HEK293T (cell line): Measurements from ENCODE around the gene RGN.

Experiments
- CTCF ChIA-PET: fragments of 350-600 bp; formaldehyde crosslinking; extraction: SDS; loops from one replicate; lab custom pipeline; 2021; ENCODE audit warnings: antibody characterized with exemption, inconsistent platforms; lab: Yijun Ruan, JAX
- POLR2A ChIA-PET: fragments of 350-600 bp; formaldehyde crosslinking; extraction: SDS; loops from one replicate; lab custom pipeline; 2020; ENCODE audit warnings: antibody characterized with exemption, inconsistent platforms; lab: Yijun Ruan, JAX
- DNase-seq: peaks from one replicate; pipeline ENCODE4 v3.0.0; 2012; ENCODE audit warnings: mixed read lengths; ENCODE audit errors: extremely low spot score
- ARNT ChIP-seq: fragments of 450-650 bp; IDR thresholded peaks from 2 replicates; pipeline ENCODE4 v1.6.1; 2017; ENCODE audit warnings: mild to moderate bottlenecking
- BHLHE40 ChIP-seq: fragments of 450-650 bp; IDR thresholded peaks from 2 replicates; pipeline ENCODE4 v1.6.1; 2016; ENCODE audit warnings: mild to moderate bottlenecking, moderate library complexity, borderline replicate concordance
- CTBP1 ChIP-seq: fragments of 450-650 bp; IDR thresholded peaks from 2 replicates; pipeline ENCODE4 v1.6.1; 2016; ENCODE audit warnings: borderline replicate concordance
- ELF4 ChIP-seq: fragments of 450-650 bp; IDR thresholded peaks from 2 replicates; pipeline ENCODE4 v1.6.1; 2017; ENCODE audit warnings: antibody characterized with exemption
- FOXA1 ChIP-seq: fragments of 450-650 bp; IDR thresholded peaks from 2 replicates; pipeline ENCODE4 v1.6.1; 2016; ENCODE audit warnings: mild to moderate bottlenecking
- FOXK2 ChIP-seq: fragments of 450-650 bp; IDR thresholded peaks from 2 replicates; pipeline ENCODE4 v1.6.1; 2016; ENCODE audit warnings: mild to moderate bottlenecking
- FOXM1 ChIP-seq: fragments of 450-650 bp; IDR thresholded peaks from 2 replicates; pipeline ENCODE4 v1.6.1; 2017; ENCODE audit warnings: mild to moderate bottlenecking, borderline replicate concordance
- HDGF ChIP-seq: fragments of 450-650 bp; IDR thresholded peaks from 2 replicates; pipeline ENCODE4 v1.6.1; 2017; ENCODE audit warnings: antibody characterized with exemption, borderline replicate concordance
- L3MBTL2 ChIP-seq: fragments of 450-650 bp; conservative IDR thresholded peaks from 2 replicates; pipeline ENCODE4 v1.6.1; 2016; ENCODE audit warnings: mild to moderate bottlenecking
- LEF1 ChIP-seq: fragments of 450-650 bp; IDR thresholded peaks from 2 replicates; pipeline ENCODE4 v1.6.1; 2017; ENCODE audit warnings: mild to moderate bottlenecking, borderline replicate concordance
- NFRKB ChIP-seq: fragments of 450-650 bp; IDR thresholded peaks from 2 replicates; pipeline ENCODE4 v1.6.1; 2016; ENCODE audit warnings: mild to moderate bottlenecking, moderate library complexity
- PKNOX1 ChIP-seq: fragments of 450-650 bp; IDR thresholded peaks from 2 replicates; pipeline ENCODE4 v1.6.1; 2016
- SP1 ChIP-seq: fragments of 450-650 bp; IDR thresholded peaks from 2 replicates; pipeline ENCODE4 v1.6.1; 2017
- SUZ12 ChIP-seq: fragments of 450-650 bp; IDR thresholded peaks from 2 replicates; pipeline ENCODE4 v1.6.1; 2016; ENCODE audit warnings: mild to moderate bottlenecking
- TARDBP ChIP-seq: fragments of 450-650 bp; IDR thresholded peaks from 2 replicates; pipeline ENCODE4 v1.6.1; 2016
- ZNF384 ChIP-seq: fragments of 450-650 bp; IDR thresholded peaks from 2 replicates; pipeline ENCODE4 v1.6.1; 2016

Gene RGN

GRCh38 chrX:47078129-47079043 is at the start of gene RGN:
Gene RGN, plus strand, starts transcription at chrX:47078443. Its CDS starts 2,702 bp downstream, at chrX:47081145.
- DNase-seq: no peak
- CTCF ChIA-PET: no interaction called here
- POLR2A ChIA-PET: no interaction called here
- TF ChIP-seq BHLHE40 (no peak), HDGF (no peak), ARNT (no peak), FOXK2 (no peak), FOXA1 (no peak), SP1 (no peak), L3MBTL2 (no peak)

GRCh38 chrX:47030339-47030738 is 47.9 kb upstream of the RGN start:
- no peak for TF ChIP-seq HDGF
- TF ChIP-seq CTBP1: no peak
- TF ChIP-seq SUZ12: no peak
- TF ChIP-seq SP1: no peak
- TF ChIP-seq PKNOX1: no peak
- no peak for TF ChIP-seq ZNF384
- no peak for TF ChIP-seq FOXK2
- TF ChIP-seq FOXM1: no peak
- no peak for TF ChIP-seq L3MBTL2
- no peak for TF ChIP-seq LEF1
- no peak for TF ChIP-seq NFRKB
- no peak for TF ChIP-seq BHLHE40
- TF ChIP-seq ELF4: no peak
- TF ChIP-seq ARNT: no peak
- CTCF ChIA-PET: interaction anchor here (0.7 to 1.5 kb wide), 5 partner anchors 10 to 126 kb away, joined by 3 to 6 read pairs (median 4); no protein-coding TSS in a partner anchor
- POLR2A ChIA-PET: no interaction called here
- peak; percentile 49 for DNase-seq

- CTCF ChIA-PET: no interaction called here
- TF ChIP-seq LEF1 (no peak), ELF4 (no peak), ARNT (no peak), SUZ12 (no peak), SP1 (no peak), CTBP1 (no peak), FOXA1 (no peak)
- POLR2A ChIA-PET: no interaction called here
- no peak for DNase-seq
Observed at GRCh38 chrX:47047989-47048388, 30.3 kb upstream of the RGN start.

GRCh38 chrX:47059142-47059874 is 18.9 kb upstream of the RGN start:
- POLR2A ChIA-PET: no interaction called here
- CTCF ChIA-PET: no interaction called here
- no peak for DNase-seq
- TF ChIP-seq HDGF: no peak
- no peak for TF ChIP-seq LEF1
- TF ChIP-seq ARNT: no peak
- no peak for TF ChIP-seq ZNF384
- no peak for TF ChIP-seq BHLHE40
- TF ChIP-seq L3MBTL2: no peak
- no peak for TF ChIP-seq NFRKB

GRCh38 chrX:47060708-47061107 is 17.5 kb upstream of the RGN start:
- ChIA-PET CTCF (no interaction called here), POLR2A (no interaction called here)
- no peak for DNase-seq
- TF ChIP-seq L3MBTL2: no peak

- ChIA-PET POLR2A (no interaction called here), CTCF (no interaction called here)
- DNase-seq: no peak
- TF ChIP-seq PKNOX1 (no peak), ELF4 (no peak), TARDBP (no peak), LEF1 (no peak), ZNF384 (no peak), ARNT (no peak), HDGF (no peak), L3MBTL2 (no peak), SUZ12 (no peak), CTBP1 (no peak), FOXM1 (no peak), SP1 (no peak), NFRKB (no peak), FOXA1 (no peak), FOXK2 (no peak), BHLHE40 (no peak)
Observed at GRCh38 chrX:47061238-47061919, 16.9 kb upstream of the RGN start.
